Middle frontal gyrus (tissue), 1 donor: Measurements from ENCODE around the gene RFNG.

Experiments
- DNase-seq: peaks from one replicate; pipeline ENCODE4 v3.0.0-alpha.2; 2015; ENCODE audit warnings: low spot score; ENCODE audit errors: extremely low spot score

Gene RFNG

DNA sequence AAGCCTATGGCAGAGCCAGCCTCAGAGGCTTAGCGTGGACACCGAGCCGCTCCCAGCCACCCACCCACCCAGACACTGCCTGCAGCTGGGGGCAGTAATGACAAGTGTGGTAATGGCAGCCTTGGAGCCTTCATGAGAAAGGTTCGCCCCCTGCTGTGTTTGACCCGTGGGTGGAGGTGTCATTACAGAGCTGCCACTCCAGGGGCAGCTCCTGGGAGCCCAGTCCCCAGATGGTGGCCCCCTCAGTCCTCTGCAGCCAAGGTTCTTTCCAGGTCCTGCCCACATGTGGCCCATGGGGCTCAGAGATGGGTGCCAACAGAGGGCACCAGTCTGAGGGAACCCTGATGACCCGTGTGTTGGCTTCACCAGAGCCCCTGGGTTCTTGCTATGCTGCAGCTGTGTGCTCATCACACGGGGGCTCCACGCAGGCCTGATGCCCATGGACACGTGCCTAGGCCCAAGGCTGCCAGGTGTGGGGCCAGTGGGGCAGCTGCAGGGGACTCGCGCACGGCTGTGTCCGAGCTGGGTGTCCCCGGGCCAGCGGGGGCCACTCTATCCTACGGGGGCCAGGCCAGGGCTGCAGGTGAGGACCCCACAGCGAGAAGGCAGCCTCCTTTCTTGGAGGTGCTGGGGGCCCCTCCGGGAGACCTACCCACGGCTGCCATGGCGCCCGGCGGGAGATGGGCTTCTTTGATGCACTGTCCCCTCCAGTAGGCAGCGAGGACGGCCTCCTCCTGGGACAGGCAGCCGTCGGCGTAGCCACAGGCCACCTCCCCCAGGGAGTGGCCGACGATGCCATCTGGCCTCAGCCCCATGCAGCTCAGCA lies 38.3 kb upstream of the RFNG start:
- no peak for DNase-seq

DNA sequence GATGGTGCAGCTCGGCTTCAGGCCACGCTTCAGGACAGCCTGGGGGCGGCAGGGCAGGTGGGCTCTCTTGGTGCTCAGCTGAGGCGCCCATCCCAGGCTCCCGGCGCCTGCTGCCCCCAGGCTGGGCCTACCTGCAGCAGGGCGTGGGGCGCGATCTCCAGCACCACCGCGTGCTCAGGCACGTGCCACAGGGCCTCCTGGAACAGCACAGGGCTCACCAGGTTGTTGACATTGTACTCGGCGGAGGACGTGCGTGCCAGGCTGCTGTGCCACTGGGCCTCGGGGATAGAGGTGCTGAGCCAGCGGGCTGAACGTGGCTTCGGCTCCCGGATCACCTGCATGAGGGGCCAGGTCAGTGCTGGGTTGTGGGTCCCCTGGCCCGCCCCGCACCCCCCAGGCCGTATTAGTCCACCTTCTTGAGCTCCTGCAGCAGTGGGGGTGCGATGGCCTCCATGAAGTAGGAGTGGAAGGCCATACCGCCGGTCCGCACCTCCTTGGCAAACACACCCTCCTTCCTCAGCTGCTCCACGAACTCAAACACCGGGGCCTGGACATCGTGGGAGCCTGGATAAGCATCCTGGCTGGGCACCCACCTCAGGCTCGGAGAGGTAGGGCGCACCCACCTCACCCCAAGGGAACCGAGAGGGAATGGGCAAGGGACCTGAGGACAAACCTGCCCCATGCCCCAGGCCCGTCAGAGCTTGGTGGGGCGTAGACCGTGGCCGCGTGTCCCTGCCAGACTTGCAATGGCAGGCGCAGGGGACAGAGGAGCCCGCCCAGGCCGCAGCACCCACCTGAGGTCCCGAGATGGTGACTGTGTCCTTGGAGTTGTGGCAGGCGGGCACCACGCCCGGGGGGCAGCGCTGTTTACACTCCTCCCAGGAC lies 37.5 kb upstream of the RFNG start:
- no peak for DNase-seq

DNA sequence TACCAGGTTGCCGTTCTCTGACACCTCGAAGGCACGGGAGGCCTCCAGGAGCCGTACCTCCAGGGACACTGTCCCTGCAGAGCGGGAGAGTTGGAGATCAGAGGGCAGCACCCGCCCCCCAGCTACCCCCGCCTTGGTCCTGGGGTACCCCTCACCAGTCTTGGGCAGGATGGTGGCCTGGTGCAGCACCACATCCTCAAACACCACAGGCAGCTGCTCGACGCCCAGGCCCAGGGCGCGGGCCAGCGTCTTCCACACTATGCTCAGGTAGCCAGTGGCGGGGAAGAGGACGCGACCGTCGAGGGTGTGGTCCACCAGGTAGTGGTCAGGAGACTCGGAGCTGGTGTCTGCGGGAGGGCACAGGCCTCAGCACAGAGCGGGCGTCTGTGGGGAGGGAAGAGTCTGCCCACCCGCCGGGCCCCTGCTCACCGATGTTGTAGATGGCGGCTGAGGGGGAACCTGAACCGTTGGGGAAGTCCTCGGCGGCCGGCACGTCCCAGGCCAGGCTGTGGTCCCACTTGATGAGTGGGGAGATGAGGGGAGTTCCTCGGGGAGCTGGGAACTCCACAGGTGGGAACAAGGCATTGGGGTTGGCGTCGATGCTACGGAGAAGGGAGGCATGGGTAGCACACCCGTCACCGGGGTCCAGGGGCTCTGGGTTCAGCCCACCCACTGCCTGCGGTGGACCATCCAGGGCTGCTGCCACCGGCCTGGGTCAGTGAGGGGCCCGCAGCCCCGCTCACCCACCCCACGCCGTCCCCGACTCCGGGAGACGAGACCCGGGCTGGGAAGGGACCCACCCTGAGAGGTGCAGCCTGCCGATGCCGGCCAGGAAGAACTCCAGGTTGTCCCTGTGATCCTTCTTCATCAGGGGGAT lies 36.6 kb upstream of the RFNG start:
- DNase-seq: no peak

DNA sequence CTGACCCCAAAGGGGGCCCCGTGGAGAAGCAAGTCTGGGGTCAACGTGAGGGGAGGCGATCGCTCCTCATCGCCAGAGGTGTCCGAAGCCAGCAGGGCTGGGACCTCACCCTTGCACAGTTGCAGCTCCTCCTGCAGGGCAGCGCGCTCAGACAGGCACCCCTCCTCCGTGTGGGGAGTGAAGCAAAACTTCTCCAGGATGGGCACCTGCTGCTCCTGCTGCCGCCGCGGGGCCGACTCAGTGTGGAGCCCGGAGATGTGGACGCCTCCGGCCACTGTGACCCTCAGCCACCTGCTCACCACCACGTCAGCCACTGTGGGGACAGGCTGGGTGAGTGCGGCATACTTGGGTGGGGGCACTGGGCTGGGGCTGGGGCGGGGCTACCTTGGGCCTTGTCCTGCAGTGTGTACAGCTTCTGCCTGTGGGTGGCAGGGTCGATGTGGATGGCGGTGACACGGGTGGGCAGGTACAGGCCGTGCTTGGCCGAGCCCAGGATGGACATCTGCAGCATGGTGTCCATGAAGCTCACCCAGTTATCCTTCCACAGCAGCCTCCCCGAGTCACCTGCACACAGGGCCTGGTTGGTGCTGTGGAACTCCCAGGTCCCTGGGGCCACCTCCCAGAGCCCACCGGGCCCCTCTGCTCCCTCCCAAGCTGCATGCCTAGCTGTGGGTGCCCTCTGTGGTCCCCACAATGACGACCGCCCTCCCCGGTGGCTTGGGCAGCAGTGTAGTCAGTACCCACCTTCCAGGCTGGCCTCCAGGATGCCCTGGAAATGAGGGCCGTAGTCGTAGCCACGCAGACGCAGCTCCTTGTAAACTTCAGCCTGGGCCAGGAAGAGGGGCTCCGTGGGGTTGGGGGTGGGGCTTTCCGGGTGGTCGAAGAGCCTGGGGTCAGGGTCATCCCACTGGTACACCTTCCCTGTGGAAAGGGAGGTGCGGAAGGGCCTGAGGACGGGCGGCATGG lies 35.6 kb upstream of the RFNG start:
- DNase-seq: no peak

DNA sequence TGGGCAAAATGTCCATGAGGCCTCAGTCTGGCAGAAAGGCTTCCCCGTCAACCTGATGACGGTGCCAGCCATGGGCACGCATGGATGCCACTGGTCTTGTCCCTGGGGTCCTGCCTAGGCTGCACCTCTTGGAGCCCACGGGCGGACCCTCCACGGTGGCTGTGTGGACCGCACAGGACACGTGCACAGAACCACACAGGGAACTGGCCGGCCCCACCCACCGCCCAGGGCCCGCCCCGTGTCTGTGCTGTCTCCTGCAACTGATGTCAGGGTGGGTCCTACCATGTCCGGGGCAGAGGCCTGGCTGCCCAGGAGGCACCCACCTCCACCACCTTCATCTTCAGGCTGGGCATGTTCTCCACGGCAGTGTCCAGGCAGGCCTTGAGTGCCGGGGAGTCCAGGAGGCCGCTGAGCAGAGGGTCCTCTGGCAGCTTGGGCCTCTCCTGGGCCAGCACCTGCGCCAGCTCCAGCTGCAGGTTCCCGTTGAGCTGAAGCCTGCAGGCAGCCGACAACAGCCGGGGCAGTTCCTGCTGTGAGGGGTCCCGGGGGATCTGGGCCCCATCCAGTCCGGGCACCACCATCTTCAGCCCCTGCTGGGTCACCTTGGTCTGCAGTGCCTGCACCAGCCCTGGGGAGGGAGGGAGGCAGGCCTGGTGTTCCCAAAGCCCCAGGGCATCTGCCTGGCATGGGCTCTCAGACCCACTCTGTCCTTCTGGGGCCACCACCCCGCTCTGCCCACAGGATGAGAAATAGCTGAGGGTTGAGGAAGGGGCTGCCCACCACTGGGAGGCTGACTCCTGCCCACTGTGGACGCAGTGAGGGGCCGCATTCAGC lies 34.5 kb upstream of the RFNG start:
- DNase-seq: no peak

DNA sequence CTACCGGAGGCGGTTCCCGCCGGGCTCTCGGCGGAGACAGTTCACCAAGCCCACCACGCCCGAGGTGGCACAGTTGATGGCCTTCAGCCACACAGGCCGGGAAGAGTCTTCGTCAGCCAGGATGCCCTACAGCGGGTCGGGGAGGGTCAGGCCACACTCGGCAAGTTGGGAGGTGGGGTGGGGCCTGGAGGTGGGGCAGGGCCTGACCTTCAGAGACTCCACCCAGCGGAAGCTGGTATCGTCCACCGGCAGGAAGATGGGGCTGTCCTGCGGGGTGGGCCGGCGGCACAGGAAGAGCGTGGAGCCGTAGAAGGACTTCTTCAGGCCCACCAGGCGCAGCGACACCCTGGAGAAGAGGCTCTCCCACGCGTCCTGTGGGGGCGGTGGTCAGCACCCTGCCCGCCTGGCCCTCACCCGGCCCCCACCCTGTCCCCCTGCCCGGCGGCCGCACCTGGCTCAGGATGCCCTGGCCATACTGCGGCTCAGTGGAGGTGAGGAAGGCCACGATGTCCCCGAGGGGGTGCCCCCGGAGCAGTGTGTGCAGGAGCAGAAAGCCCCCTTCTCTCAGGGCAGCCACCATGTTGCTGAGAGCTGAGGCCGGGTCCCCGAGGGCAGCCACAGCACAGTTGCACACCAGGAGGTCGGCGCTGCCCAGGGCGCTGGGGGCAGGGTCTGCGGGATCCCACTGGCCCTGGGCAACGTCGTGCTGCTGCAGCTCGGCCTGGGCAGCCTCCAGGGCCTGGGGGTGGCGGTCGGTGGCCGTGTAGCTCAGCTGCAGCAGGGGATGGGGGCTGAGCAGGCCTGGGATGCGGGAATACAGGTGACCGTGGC lies 33.6 kb upstream of the RFNG start:
- DNase-seq: no peak

DNA sequence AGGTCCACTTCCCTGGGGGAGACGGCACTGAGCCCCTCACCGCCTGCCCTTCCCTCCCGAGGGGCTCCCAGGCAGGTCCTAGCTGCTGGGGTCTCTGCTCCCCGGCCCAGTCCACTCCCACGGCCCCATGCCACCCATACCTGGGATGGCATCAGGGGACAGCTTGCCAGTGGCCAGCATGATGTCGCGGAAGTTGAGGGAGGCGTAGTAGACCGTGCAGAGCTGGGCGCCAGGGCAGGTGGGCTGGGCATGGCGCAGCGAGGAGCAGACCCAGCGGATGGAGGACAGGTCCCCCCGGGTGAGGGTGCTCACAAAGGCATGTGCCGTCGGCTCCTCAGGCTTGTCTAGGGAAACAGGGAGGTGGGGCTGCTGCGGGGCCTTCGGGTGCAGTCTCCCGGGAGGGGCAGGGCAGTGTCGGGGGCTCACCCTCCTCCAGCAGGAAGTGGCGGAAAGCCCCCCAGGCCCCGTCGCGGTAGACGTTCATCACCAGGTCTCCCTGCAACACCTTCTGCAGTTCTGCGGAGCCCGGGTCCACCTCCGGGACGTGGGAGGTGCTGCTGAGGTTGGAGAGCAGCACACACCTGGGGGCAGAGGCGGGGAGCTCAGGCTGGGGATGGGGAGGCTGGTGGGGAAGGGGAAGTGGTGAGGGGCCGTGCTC lies 32.9 kb upstream of the RFNG start:
- DNase-seq: no peak

DNA sequence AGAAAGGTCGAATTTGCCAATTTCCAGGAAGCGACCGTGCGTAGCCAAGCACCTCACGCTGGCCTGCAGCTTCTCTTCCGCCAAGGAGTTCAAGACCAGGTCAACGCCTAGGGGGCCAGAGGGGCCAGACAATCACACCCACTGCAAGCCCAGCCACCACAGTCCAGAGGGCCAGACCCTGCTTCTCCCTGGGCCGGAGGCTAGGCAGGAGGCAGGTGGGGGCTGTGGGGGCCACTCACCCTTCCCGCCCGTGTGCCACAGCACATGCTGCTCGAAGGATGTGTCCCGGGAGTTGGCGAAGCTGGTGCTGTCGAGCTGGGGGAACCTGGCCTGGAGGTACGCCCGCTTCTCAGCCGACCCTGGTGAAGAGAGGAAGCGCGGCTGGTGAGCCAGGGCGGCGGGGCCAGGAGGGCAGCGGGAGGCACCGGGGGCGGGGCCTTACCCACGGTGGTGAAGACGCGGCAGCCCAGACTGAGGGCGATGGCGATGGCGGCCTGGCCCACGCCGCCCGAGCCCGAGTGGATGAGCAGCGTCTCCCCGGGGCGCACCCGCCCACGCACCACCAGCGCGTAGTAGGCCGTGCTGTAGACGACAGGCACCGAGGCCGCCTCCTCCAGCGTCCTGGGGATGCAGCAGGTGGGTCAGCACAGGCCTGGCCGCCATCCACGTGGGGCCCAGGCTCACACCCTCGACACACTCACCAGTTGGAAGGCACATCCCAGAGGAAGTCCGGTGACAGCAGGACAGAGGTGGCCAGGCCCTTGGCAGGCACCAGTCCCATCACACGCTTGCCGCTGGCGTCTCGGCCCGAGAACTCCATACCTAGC lies 32.1 kb upstream of the RFNG start:
- DNase-seq: no peak

DNA sequence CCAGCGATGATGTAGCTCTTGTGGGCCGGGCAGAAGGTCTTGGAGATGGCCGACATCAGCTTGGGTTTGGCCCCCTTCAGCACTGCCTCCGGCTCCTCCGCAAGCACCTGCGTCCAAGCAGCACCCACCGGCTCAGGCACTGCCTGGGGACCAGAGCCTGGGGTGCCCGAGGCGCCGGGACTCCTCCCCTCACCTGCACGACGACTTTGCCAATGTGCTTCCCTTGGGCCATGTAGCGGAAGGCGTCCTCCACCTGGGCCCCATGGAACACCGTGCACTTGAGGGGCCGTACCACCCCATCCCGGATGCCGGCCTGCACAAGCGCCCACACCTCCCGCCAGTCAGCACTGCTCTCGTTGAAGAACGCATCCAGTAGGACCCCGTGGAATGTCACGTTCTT lies 31.4 kb upstream of the RFNG start:
- DNase-seq: no peak

DNA sequence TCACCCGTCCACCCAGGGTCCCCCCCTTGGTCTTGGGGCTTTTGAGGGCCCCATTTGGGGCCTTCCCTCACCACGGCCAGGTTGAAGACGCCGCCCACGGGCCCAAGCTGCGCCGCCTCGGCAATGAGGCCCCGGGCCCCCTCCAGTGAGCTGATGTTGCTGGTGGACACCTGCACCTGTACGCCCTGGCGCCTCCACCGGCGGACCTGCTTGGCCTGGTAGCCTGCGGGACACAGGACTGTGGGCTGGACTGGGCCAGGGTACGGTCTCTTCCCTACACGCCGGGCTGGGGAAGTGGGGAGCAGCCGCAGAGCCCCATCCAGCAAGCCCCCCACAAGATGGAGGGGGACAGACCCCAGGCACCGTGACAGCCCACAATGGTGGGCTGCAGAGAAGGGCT lies 30.8 kb upstream of the RFNG start:
- DNase-seq: no peak

DNA sequence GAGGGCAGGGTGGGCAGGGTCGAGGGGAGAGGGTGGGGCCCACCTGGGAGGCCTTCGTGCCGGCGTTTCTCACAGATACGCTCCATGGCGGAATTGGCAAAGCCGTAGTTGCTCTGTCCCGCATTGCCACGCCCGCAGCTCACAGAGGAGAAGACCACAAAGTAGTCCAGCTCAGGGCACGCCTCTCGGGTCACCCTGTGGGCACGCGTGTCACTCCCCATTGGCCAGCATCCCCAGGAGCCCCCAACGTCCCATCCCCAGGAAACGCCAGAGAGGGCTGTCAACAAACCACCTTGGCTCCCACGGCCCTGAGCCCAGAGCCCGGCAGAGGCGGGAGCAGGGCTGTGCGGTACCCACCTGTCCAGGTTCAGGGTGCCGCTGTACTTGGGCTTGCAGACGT lies 30.4 kb upstream of the RFNG start:
- DNase-seq: no peak

DNA sequence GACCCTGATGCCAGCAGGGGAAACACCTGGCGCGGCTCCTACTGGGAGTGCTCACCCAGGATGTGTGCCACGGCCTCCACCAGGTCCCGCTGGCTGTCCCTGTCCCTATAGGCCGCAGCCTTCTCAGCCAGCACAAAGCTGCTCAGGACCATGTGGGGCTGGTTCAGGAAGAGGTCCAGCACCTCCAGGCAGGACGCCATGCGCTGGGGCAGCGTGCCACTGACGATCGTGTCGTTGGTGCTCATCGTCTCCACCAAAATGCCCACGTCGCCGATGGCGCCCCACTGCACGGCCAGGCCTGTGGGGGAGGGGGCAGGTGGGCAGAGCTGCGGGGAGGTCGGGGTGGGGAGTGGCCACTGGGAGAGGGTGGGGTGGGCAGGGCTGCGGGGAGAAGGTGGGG lies 29.9 kb upstream of the RFNG start:
- no peak for DNase-seq

DNA sequence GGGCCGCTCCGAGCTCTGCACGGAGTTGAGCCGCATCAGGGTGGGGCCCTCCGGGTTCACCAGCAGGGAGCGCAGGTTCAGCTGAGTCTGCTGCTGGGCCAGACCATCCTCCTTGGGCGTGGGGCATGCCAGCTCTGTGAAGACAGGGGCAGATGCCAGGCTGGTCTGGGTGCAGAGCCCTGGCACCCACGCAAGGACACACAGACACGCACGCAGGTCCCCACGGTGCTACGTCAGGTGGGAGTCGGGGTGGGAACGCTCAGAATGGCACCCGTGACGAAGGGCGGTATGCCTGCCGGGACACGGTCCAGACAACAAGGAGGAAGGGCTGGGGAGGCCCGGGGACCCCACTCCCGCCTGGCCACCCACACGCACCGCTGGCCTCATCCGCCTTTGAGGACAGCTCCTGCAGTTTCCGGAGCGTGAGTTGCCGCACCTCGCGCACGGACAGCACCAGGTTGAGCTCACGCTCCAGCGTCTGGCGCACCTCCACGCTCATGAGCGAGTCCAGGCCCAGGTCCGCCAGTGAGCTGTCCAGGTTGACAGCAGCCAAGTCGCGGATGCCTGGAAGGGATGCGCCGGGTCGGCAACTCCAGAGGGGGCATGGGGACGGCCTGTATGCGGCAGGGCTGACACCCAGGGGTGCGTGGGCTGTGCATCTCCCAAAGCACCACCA lies 29.3 kb upstream of the RFNG start:
- DNase-seq: no peak

DNA sequence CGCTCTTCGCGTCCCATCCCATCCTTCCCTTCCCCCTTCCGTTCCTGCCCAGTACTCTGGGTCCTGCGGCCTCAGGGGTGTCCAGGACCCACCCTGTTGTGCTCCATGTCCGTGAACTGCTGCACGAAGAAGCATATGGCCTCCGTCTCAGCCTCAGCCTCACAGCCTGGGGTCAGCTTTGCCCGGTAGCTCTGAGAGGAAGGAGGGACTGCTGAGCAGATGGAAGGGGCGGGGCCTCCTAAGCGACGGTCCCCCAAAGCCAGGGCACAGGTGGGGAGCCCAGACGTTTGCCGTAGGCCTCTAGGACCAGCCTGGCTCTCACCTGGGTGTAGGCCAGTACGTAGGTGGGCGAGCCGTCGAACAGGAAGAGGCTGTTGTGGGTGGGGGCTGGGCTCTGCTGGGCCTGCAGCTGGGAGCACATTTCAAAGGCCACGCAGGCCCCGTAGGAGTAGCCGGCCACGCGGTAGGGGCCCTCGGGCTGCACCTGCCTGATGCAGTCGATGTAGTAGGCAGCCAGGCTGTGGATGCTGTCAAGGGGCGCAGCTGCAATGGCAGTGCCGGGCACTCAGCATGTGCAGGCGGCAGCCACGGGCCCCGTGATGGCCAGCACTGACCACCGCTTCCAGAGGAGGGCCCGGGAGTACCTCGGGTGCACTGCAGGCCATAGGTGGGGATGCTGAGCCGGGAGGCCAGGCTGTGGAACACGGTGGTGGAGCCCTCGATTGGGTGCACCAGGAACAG lies 28.6 kb upstream of the RFNG start:
- DNase-seq: no peak

DNA sequence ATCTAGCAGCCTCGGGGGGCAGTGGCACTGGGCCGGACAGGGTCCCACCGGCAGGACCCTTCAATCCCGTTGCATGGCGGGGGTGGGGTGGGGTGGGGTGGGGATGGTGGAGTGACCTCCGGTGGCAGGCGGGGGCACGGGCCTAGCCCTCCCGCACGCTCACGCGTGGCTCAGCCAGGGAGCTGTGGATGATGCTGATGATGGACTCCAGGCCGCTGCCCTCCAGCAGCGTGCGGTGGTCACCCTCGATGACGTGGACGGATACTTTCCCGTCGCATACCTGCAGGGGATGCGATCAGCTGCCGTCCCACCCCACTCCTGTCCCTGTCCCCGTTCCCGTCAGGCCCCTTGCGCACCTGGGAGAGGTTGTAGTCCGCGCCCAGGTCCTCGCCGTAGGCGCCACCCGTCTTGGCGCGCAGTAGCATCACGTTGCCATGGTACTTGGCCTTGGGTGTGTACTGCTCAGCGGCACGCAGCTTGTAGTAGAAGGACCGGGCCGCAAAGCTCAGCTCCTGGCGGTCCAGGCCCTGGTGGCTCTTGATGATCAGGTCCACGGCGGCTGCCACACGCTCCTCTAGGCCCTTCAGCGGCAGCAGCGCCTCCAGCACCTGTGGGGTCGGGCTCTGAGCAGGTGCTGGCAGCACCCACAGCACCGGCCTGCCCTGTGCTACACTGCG lies 27.5 kb upstream of the RFNG start:
- no peak for DNase-seq
